ENCODE results near the gene RAPGEF4.
A peak's percentile ranks its signal among the peaks of the same experiment; 100 is the strongest.

Gene RAPGEF4

GRCh38 chr2:172931918-172932520, 196.4 kb downstream of the RAPGEF4 start:
- TF ChIP-seq CTCF (IDR thresholded peaks at IDR 0.05; ENCODE audit: extremely low read depth, insufficient read depth, missing control alignments), result peak; percentile 78
- peak; percentile 28 for DNase-seq (ENCODE audit: low spot score)
- in situ Hi-C loops (cut with MboI; ENCODE audit: low pct_unique_long_range_greater_than_20kb, low sequenced_read_pairs, unreplicated experiment), result loop anchor here (10.0 kb wide), 1 partner anchor 67 kb away; no protein-coding TSS in a partner anchor

- in situ Hi-C loops (cut with MboI; ENCODE audit: low pct_unique_long_range_greater_than_20kb, low sequenced_read_pairs, unreplicated experiment), result loop anchor here (10.0 kb wide), 1 partner anchor 73 kb away; no protein-coding TSS in a partner anchor
- TF ChIP-seq CTCF (IDR thresholded peaks at IDR 0.05; ENCODE audit: extremely low read depth, insufficient read depth, missing control alignments), result no peak
- no peak for DNase-seq (ENCODE audit: low spot score)
Observed at GRCh38 chr2:172937884-172938712, 202.5 kb downstream of the RAPGEF4 start.

- no peak for DNase-seq (ENCODE audit: low spot score)
- no peak for TF ChIP-seq CTCF (IDR thresholded peaks at IDR 0.05; ENCODE audit: extremely low read depth, insufficient read depth, missing control alignments)
- in situ Hi-C loops (cut with MboI; ENCODE audit: low pct_unique_long_range_greater_than_20kb, low sequenced_read_pairs, unreplicated experiment), result loop anchor here (10.0 kb wide), 1 partner anchor 74 kb away; no protein-coding TSS in a partner anchor
Observed at GRCh38 chr2:172938713-172939375, 203.2 kb downstream of the RAPGEF4 start.

GRCh38 chr2:172943539-172943938, 207.9 kb downstream of the RAPGEF4 start:
- DNase-seq (ENCODE audit: low spot score), result no peak
- in situ Hi-C loops (cut with MboI; ENCODE audit: low pct_unique_long_range_greater_than_20kb, low sequenced_read_pairs, unreplicated experiment), result no loop called here
- no peak for TF ChIP-seq CTCF (IDR thresholded peaks at IDR 0.05; ENCODE audit: extremely low read depth, insufficient read depth, missing control alignments)

GRCh38 chr2:172944022-172944793, 208.6 kb downstream of the RAPGEF4 start:
- in situ Hi-C loops (cut with MboI; ENCODE audit: low pct_unique_long_range_greater_than_20kb, low sequenced_read_pairs, unreplicated experiment), result no loop called here
- no peak for TF ChIP-seq CTCF (IDR thresholded peaks at IDR 0.05; ENCODE audit: extremely low read depth, insufficient read depth, missing control alignments)
- no peak for DNase-seq (ENCODE audit: low spot score)
